Gastrocnemius medialis (tissue), 4 donors: ENCODE results near the gene ZNF783.

Source experiments
- POLR2A ChIP-seq, 2 donors: fragments of 450-650 bp; IDR thresholded peaks; one replicate each; pipeline ENCODE4 v1.6.1; 2017; ENCODE audit warnings: antibody characterized with exemption in 2 of 2, mild to moderate bottlenecking in 2 of 2, moderate library complexity in 2 of 2
- TF ChIP-seq, protein P1 (sequence below), 5 experiments: fragments of 450-650 bp in 3 of 5; fragments of 200-600 bp in 2 of 5; sonication (generic) in 2 of 5; IDR thresholded peaks in 4 of 5; conservative IDR thresholded peaks in 1 of 5; 1 replicate in 4 of 5; 2 replicates in 1 of 5; pipeline ENCODE4 v1.5.1; 2016 to 2019; ENCODE audit warnings: antibody characterized with exemption in 5 of 5, mild to moderate bottlenecking in 3 of 5, moderate library complexity in 3 of 5

GRCh38 chr7:149295481-149295850 lies 33.5 kb downstream of the ZNF783 start:
- TF ChIP-seq, protein P1, sequence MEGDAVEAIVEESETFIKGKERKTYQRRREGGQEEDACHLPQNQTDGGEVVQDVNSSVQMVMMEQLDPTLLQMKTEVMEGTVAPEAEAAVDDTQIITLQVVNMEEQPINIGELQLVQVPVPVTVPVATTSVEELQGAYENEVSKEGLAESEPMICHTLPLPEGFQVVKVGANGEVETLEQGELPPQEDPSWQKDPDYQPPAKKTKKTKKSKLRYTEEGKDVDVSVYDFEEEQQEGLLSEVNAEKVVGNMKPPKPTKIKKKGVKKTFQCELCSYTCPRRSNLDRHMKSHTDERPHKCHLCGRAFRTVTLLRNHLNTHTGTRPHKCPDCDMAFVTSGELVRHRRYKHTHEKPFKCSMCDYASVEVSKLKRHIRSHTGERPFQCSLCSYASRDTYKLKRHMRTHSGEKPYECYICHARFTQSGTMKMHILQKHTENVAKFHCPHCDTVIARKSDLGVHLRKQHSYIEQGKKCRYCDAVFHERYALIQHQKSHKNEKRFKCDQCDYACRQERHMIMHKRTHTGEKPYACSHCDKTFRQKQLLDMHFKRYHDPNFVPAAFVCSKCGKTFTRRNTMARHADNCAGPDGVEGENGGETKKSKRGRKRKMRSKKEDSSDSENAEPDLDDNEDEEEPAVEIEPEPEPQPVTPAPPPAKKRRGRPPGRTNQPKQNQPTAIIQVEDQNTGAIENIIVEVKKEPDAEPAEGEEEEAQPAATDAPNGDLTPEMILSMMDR (IDR thresholded peaks at IDR 0.05 in 4 of 5, conservative IDR thresholded peaks at IDR 0.05 in 1 of 5): no peak
- TF ChIP-seq POLR2A (IDR thresholded peaks at IDR 0.05): no peak
